ENCODE results near the gene NEDD9.

DNA sequence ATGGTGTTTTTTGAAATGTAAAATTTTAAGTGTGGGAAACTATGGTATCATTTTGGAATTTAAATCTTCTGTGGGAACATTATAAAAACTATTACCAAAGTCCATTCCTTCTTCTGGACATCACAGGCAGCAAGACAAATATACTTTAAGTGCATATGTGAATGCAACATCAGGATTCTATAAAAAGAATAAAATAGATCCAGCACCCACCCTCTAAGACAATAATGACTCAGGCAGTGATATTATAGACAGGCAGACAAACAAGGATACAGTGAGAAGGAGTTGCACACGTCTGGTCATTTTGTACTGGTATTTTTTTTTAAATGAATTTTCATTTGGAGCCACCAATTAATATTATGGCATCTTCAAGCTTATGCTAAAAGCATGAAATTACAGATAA lies 21.1 kb upstream of the NEDD9 start:
- TF ChIP-seq, protein P1, sequence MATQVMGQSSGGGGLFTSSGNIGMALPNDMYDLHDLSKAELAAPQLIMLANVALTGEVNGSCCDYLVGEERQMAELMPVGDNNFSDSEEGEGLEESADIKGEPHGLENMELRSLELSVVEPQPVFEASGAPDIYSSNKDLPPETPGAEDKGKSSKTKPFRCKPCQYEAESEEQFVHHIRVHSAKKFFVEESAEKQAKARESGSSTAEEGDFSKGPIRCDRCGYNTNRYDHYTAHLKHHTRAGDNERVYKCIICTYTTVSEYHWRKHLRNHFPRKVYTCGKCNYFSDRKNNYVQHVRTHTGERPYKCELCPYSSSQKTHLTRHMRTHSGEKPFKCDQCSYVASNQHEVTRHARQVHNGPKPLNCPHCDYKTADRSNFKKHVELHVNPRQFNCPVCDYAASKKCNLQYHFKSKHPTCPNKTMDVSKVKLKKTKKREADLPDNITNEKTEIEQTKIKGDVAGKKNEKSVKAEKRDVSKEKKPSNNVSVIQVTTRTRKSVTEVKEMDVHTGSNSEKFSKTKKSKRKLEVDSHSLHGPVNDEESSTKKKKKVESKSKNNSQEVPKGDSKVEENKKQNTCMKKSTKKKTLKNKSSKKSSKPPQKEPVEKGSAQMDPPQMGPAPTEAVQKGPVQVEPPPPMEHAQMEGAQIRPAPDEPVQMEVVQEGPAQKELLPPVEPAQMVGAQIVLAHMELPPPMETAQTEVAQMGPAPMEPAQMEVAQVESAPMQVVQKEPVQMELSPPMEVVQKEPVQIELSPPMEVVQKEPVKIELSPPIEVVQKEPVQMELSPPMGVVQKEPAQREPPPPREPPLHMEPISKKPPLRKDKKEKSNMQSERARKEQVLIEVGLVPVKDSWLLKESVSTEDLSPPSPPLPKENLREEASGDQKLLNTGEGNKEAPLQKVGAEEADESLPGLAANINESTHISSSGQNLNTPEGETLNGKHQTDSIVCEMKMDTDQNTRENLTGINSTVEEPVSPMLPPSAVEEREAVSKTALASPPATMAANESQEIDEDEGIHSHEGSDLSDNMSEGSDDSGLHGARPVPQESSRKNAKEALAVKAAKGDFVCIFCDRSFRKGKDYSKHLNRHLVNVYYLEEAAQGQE (IDR thresholded peaks at IDR 0.05; ENCODE audit: low read depth, low read length), result no peak
- TF ChIP-seq CTCF (IDR thresholded peaks at IDR 0.05) (no peak), YY1 (IDR thresholded peaks at IDR 0.05; ENCODE audit: low read depth) (no peak), MEF2A (IDR thresholded peaks at IDR 0.05; ENCODE audit: borderline replicate concordance, low read depth) (no peak), POLR2AphosphoS5 (IDR thresholded peaks at IDR 0.05; ENCODE audit: low read depth, low read length) (no peak), CHD2 (IDR thresholded peaks at IDR 0.05; ENCODE audit: low read length, partially characterized antibody) (no peak), JUND (IDR thresholded peaks at IDR 0.05) (no peak), SIN3A (IDR thresholded peaks at IDR 0.05; ENCODE audit: borderline replicate concordance, low read depth, low read length) (no peak)
- TF ChIP-seq, protein P2, sequence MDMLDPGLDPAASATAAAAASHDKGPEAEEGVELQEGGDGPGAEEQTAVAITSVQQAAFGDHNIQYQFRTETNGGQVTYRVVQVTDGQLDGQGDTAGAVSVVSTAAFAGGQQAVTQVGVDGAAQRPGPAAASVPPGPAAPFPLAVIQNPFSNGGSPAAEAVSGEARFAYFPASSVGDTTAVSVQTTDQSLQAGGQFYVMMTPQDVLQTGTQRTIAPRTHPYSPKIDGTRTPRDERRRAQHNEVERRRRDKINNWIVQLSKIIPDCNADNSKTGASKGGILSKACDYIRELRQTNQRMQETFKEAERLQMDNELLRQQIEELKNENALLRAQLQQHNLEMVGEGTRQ (IDR thresholded peaks at IDR 0.05; ENCODE audit: borderline replicate concordance, low read depth, low read length), result no peak
